Adrenal gland (tissue), 12 donors: ENCODE measurements around the gene NEUROD6. TPM values are rescaled to one million over a fixed set of nuclear protein-coding genes. Genes with fewer than 3 reads are reported as not detected.

Experiments
- DNase-seq, 7 donors: peaks; one replicate each; pipeline ENCODE4 v3.0.0-alpha.2; 2019 to 2020
- H3K27ac ChIP-seq, 5 donors: fragments of 200-600 bp; sonication (generic) in 4 of 5; 1 replicate in 3 of 5; 2 replicates in 2 of 5; pipeline versions ENCODE4 v1.5.1 to v1.8.0; 2016 to 2020; ENCODE audit warnings: mild to moderate bottlenecking in 1 of 5
- H3K27me3 ChIP-seq: fragments of 200-600 bp; 2 replicates; pipeline ENCODE4 v1.8.0; 2021
- H3K36me3 ChIP-seq, 2 donors: fragments of 200-600 bp; replicated peaks in 1 of 2; 1 replicate in 1 of 2; 2 replicates in 1 of 2; pipeline versions ENCODE4 v1.5.1 to v1.8.0; 2018 to 2022
- H3K4me1 ChIP-seq, 2 donors: fragments of 200-600 bp; replicated peaks in 1 of 2; 1 replicate in 1 of 2; 2 replicates in 1 of 2; pipeline versions ENCODE4 v1.5.1 to v1.8.0; 2018 to 2021
- H3K4me3 ChIP-seq, 4 donors: fragments of 200-600 bp; sonication (generic) in 3 of 4; one replicate each; pipeline ENCODE4 v1.5.1; 2016 to 2018
- H3K9me3 ChIP-seq, 3 donors: fragments of 200-600 bp; sonication (generic) in 1 of 3; replicated peaks in 1 of 3; 1 replicate in 2 of 3; 2 replicates in 1 of 3; pipeline versions ENCODE4 v1.5.1 to v1.8.0; 2016 to 2021
- CTCF ChIP-seq, 6 experiments: fragments of 450-650 bp in 4 of 6; fragments of 200-600 bp in 2 of 6; sonication (generic) in 1 of 6; IDR thresholded peaks; 1 replicate in 5 of 6; 2 replicates in 1 of 6; pipeline versions ENCODE4 v1.5.1 to v1.8.0; 2016 to 2021; ENCODE audit warnings: antibody characterized with exemption in 6 of 6, mild to moderate bottlenecking in 2 of 6, moderate library complexity in 1 of 6
- POLR2A ChIP-seq, 2 donors: fragments of 450-650 bp; IDR thresholded peaks; one replicate each; pipeline ENCODE4 v1.6.1; 2017; ENCODE audit warnings: antibody characterized with exemption in 2 of 2, mild to moderate bottlenecking in 2 of 2, moderate library complexity in 1 of 2
- WGBS, 4 donors: extraction: QIAGEN DNeasy Blood & Tissue Kit in 2 of 4; methylation state at CpG; one replicate each; pipeline versions ENCODE4 v1.1.5 to v1.1.7; 2013 to 2017; 5-methylcytosine and 5-hydroxymethylcytosine counted together
- intact Hi-C, 2 donors: fragments of 100-400 bp; cut with DNase I; formaldehyde crosslinking; loops; one replicate each; pipeline versions ENCODE4 v1.14.1 to v1.15.0; 2022 to 2023
- polyA plus RNA-seq, 3 donors: library from polyadenylated mRNA; stranded (reverse); fragments of 200-250 nt in 2 of 3; fragments of 350-450 nt in 1 of 3; fragmentation: Illumina TruSeq in 1 of 3; extraction: RNeasy Lipid Tissue Mini Kit (QIAGEN cat#74804) in 1 of 3; gene quantifications; one replicate each; pipeline ENCODE4 v1.2.3, GENCODE V29; 2013 to 2014
- total RNA-seq, 9 donors: library from RNA; depleted of rRNA in 4 of 9; stranded (reverse); fragments of >200 nt in 4 of 9; fragments of 120-200 nt in 1 of 9; fragmentation: NEBNext Ultra II Directional in 1 of 9; extraction: Animal tissue kit (Norgen Biotek cat#: 25700) in 1 of 9; gene quantifications; one replicate each; pipeline versions ENCODE4 v1.1.0 to v1.2.4, GENCODE V29; 2013 to 2023
- donor health status: healthy with polysubstance abuse.
- donor health status: Bipolar disorder and iron deficiency.
- donor health status: DM: yes; HTN: yes; CAD: no.
- donor health status: DM: no; HTN: no; CAD: no.
- donor health status: DM: no; HTN: no; CAD: no.
- donor health status: DM: yes; HTN: yes; CAD: no.

NEUROD6 gene
- total and polyA plus RNA-seq, 12 donors: not detected

- DNase-seq: no peak
- H3K9me3 ChIP-seq: no peaks in the 10 kb centered on the region
- TF ChIP-seq POLR2A (IDR thresholded peaks at IDR 0.05): no peak
- TF ChIP-seq CTCF (IDR thresholded peaks at IDR 0.05): no peak
- no peaks in the 10 kb centered on the region for H3K36me3 ChIP-seq
- WGBS, 4 donors: 40 to 49% (median 45%) methylated on average over 3 of the region's 3 CpGs
- no peaks in the 10 kb centered on the region for H3K4me1 ChIP-seq
- intact Hi-C loops: no loop called here
- H3K27me3 ChIP-seq: no peaks in the 10 kb centered on the region
- no peak overlapping the region for H3K4me3 ChIP-seq
- H3K27ac ChIP-seq: no peak overlapping the region
Measured at GRCh38 chr7:31343516-31344305, 3.2 kb upstream of the NEUROD6 start.

GRCh38 chr7:31341141-31341540 is 615 bp upstream of the NEUROD6 start:
- no peaks in the 10 kb centered on the region for H3K4me1 ChIP-seq
- no peak overlapping the region for H3K4me3 ChIP-seq
- DNase-seq: no peak
- H3K27me3 ChIP-seq: peaks cover 24% of the 10 kb centered on the region
- H3K27ac ChIP-seq: no peak overlapping the region
- WGBS, 4 donors: 18 to 27% (median 21%) methylated on average over 5 of the region's 5 CpGs
- H3K9me3 ChIP-seq: no peaks in the 10 kb centered on the region
- no peaks in the 10 kb centered on the region for H3K36me3 ChIP-seq
- intact Hi-C loops: no loop called here
- TF ChIP-seq CTCF (IDR thresholded peaks at IDR 0.05) (no peak), POLR2A (IDR thresholded peaks at IDR 0.05) (no peak)

- no peak for DNase-seq
- Histone ChIP-seq H3K4me1 (no peaks in the 10 kb centered on the region), H3K36me3 (no peaks in the 10 kb centered on the region), H3K9me3 (no peaks in the 10 kb centered on the region), H3K27ac (no peak overlapping the region), H3K4me3 (no peak overlapping the region), H3K27me3 (peaks cover 29% of the 10 kb centered on the region)
- 47 to 57% (median 51%) methylated on average over 5 of the region's 5 CpGs for WGBS, 4 donors
- no peak for TF ChIP-seq CTCF (IDR thresholded peaks at IDR 0.05)
- TF ChIP-seq POLR2A (IDR thresholded peaks at IDR 0.05): no peak
- intact Hi-C loops: no loop called here
Measured at GRCh38 chr7:31340051-31340450, 475 bp downstream of the NEUROD6 start.

GRCh38 chr7:31338706-31339105 is 1.8 kb downstream of the NEUROD6 start:
- peaks cover 29% of the 10 kb centered on the region for H3K27me3 ChIP-seq

More at GRCh38 chr7:31338706-31339105, 1.8 kb downstream of the NEUROD6 start:
- Histone ChIP-seq H3K36me3 (no peaks in the 10 kb centered on the region), H3K4me1 (no peaks in the 10 kb centered on the region), H3K4me3 (no peak overlapping the region), H3K9me3 (no peaks in the 10 kb centered on the region), H3K27ac (no peak overlapping the region)
- intact Hi-C loops: no loop called here
- WGBS, 4 donors: 59 to 64% (median 64%) methylated on average over 13 to 14 of the region's 14 CpGs
- DNase-seq: no peak
- TF ChIP-seq POLR2A (IDR thresholded peaks at IDR 0.05) (no peak), CTCF (IDR thresholded peaks at IDR 0.05) (no peak)
